Ishikawa (cell line): ENCODE data around the gene ARID5B.

Experiments
- CEBPB ChIP-seq: IDR thresholded peaks from 2 replicates; pipeline ENCODE4 v1.6.1; 2012
- CREB1 ChIP-seq: IDR thresholded peaks from 2 replicates; pipeline ENCODE4 v1.6.1; 2012; ENCODE audit warnings: low read depth
- EGR1 ChIP-seq: IDR thresholded peaks from 2 replicates; pipeline ENCODE4 v1.6.1; 2012
- EP300 ChIP-seq: IDR thresholded peaks from 2 replicates; pipeline ENCODE4 v1.6.1; 2012; ENCODE audit warnings: borderline replicate concordance
- FOXM1 ChIP-seq: IDR thresholded peaks from 2 replicates; pipeline ENCODE4 v1.6.1; 2012; ENCODE audit warnings: low read depth, borderline replicate concordance
- MAX ChIP-seq: IDR thresholded peaks from 2 replicates; pipeline ENCODE4 v1.6.1; 2012
- NFIC ChIP-seq: IDR thresholded peaks from 2 replicates; pipeline ENCODE4 v1.6.1; 2012
- RAD21 ChIP-seq: IDR thresholded peaks from 2 replicates; pipeline ENCODE4 v1.6.1; 2012; ENCODE audit warnings: low read depth
- REST ChIP-seq: IDR thresholded peaks from 2 replicates; pipeline ENCODE4 v1.6.1; 2012; ENCODE audit warnings: low read depth, mild to moderate bottlenecking
- TAF1 ChIP-seq: IDR thresholded peaks from 2 replicates; pipeline ENCODE4 v1.6.1; 2012; ENCODE audit warnings: low read depth, mild to moderate bottlenecking
- TCF12 ChIP-seq: IDR thresholded peaks from 2 replicates; pipeline ENCODE4 v1.6.1; 2012; ENCODE audit warnings: low read depth
- TEAD4 ChIP-seq: IDR thresholded peaks from 2 replicates; pipeline ENCODE4 v1.6.1; 2012
- USF1 ChIP-seq: IDR thresholded peaks from 2 replicates; pipeline ENCODE4 v1.6.1; 2012
- YY1 ChIP-seq: IDR thresholded peaks from 2 replicates; pipeline ENCODE4 v1.6.1; 2012; ENCODE audit warnings: low read depth
- ZBTB7A ChIP-seq: IDR thresholded peaks from 2 replicates; pipeline ENCODE4 v1.6.1; 2012; ENCODE audit warnings: low read depth

ARID5B gene

GRCh38 chr10:61978965-61979364, 77.5 kb downstream of the ARID5B start:
- TF ChIP-seq CREB1 (no peak), RAD21 (peak; percentile 13; the same call in 1 of the 2 replicates)

- TF ChIP-seq EGR1 = no peak
- no peak for TF ChIP-seq REST
- TF ChIP-seq YY1 = no peak
- no peak for TF ChIP-seq FOXM1
- no peak for TF ChIP-seq TCF12
- TF ChIP-seq RAD21 = no peak
- no peak for TF ChIP-seq TAF1
- no peak for TF ChIP-seq CEBPB
- no peak for TF ChIP-seq TEAD4
- TF ChIP-seq NFIC = no peak
- no peak for TF ChIP-seq CREB1
- no peak for TF ChIP-seq MAX
- no peak for TF ChIP-seq EP300
- no peak for TF ChIP-seq USF1
Measured at GRCh38 chr10:61981460-61981859, 80.0 kb downstream of the ARID5B start.

GRCh38 chr10:61983255-61983654, 81.8 kb downstream of the ARID5B start:
- TF ChIP-seq CEBPB (no peak), ZBTB7A (no peak), CREB1 (no peak), RAD21 (no peak), TCF12 (no peak)

- TF ChIP-seq USF1 = no peak
- TF ChIP-seq EGR1 = no peak
- TF ChIP-seq ZBTB7A = no peak
- no peak for TF ChIP-seq MAX
- no peak for TF ChIP-seq RAD21
- no peak for TF ChIP-seq REST
- no peak for TF ChIP-seq CREB1
- no peak for TF ChIP-seq FOXM1
Measured at GRCh38 chr10:61984803-61985418, 83.4 kb downstream of the ARID5B start.

- TF ChIP-seq TAF1 (no peak), EP300 (no peak), CEBPB (no peak), TCF12 (no peak), RAD21 (no peak), NFIC (no peak), CREB1 (no peak), TEAD4 (no peak), USF1 (no peak), EGR1 (no peak), REST (no peak), MAX (no peak), ZBTB7A (no peak), FOXM1 (no peak), YY1 (no peak)
Measured at GRCh38 chr10:61985715-61986114, 84.2 kb downstream of the ARID5B start.
